Right kidney (tissue), 9 donors: Measurements from ENCODE around the gene CAVIN4.

ENCODE experiments used
- DNase-seq: peaks from one replicate; pipeline ENCODE4 v3.0.0-alpha.2; 2016
- long read RNA-seq, 8 donors: transcript quantifications; one replicate each; lab custom pipeline, GENCODE V29; 2026

Gene CAVIN4
- long read RNA-seq, donor 1: 0 reads
- long read RNA-seq, donor 2: 0 reads
- long read RNA-seq, donor 3: 0 reads
- long read RNA-seq, donor 4, partial matches to known transcripts: 0 of 1 reads
- long read RNA-seq, donor 4, other reads (novel, unspliced or antisense): 0 of 1 reads
- long read RNA-seq, donor 5: 0 reads
- long read RNA-seq, donor 6: 0 reads
- long read RNA-seq, donor 7: 0 reads
- long read RNA-seq, donor 8: 0 reads

GRCh38 chr9:100577776-100578448 lies at the start of gene CAVIN4:
CAVIN4 (plus strand) TSS chr9:100578079; CDS start chr9:100578144, 65 bp downstream.
- DNase-seq: no peak

- no peak for DNase-seq
These were observed 43.5 kb upstream of the CAVIN4 start for GRCh38 chr9:100534401-100534800.

GRCh38 chr9:100540327-100540726 lies 37.6 kb upstream of the CAVIN4 start:
- DNase-seq: no peak

- no peak for DNase-seq
These were observed 28.8 kb upstream of the CAVIN4 start for GRCh38 chr9:100549048-100549447.

- DNase-seq: no peak
These were observed 22.9 kb upstream of the CAVIN4 start for GRCh38 chr9:100554935-100555401.

- DNase-seq: no peak
These were observed 22.4 kb upstream of the CAVIN4 start for GRCh38 chr9:100555471-100555870.

GRCh38 chr9:100557053-100557452 lies 20.8 kb upstream of the CAVIN4 start:
- no peak for DNase-seq

GRCh38 chr9:100561256-100561655 lies 16.6 kb upstream of the CAVIN4 start:
- no peak for DNase-seq

GRCh38 chr9:100567856-100568255 lies 10.0 kb upstream of the CAVIN4 start:
- DNase-seq: no peak

GRCh38 chr9:100573655-100574260 lies 4.1 kb upstream of the CAVIN4 start:
- DNase-seq: no peak

- DNase-seq: no peak
These were observed 2.9 kb upstream of the CAVIN4 start for GRCh38 chr9:100575006-100575405.

- no peak for DNase-seq
These were observed 2.0 kb upstream of the CAVIN4 start for GRCh38 chr9:100575765-100576386.

- DNase-seq: no peak
These were observed 731 bp downstream of the CAVIN4 start for GRCh38 chr9:100578610-100579009.

- no peak for DNase-seq
These were observed 1.8 kb downstream of the CAVIN4 start for GRCh38 chr9:100579665-100580064.

GRCh38 chr9:100580257-100580656 lies 2.4 kb downstream of the CAVIN4 start:
- no peak for DNase-seq

GRCh38 chr9:100581081-100581480 lies 3.2 kb downstream of the CAVIN4 start:
- no peak for DNase-seq

GRCh38 chr9:100581661-100582060 lies 3.8 kb downstream of the CAVIN4 start:
- DNase-seq: no peak

- no peak for DNase-seq
These were observed 5.3 kb downstream of the CAVIN4 start for GRCh38 chr9:100583014-100583802.

GRCh38 chr9:100584951-100585350 lies 7.1 kb downstream of the CAVIN4 start:
- DNase-seq: no peak

- no peak for DNase-seq
These were observed 8.2 kb downstream of the CAVIN4 start for GRCh38 chr9:100586093-100586492.

- DNase-seq: no peak
These were observed 9.5 kb downstream of the CAVIN4 start for GRCh38 chr9:100587375-100587774.

GRCh38 chr9:100589582-100589981 lies 11.7 kb downstream of the CAVIN4 start:
- no peak for DNase-seq
